Astrocyte (in vitro differentiated cells and primary cell): ENCODE results near the gene FOXL1.

ENCODE experiments used
- CTCF ChIP-seq: IDR thresholded peaks from 2 replicates; pipeline ENCODE4 v1.5.1; 2011; ENCODE audit warnings: low read depth, mild to moderate bottlenecking, inconsistent platforms, low read length, moderate library complexity; ENCODE audit not compliant: insufficient read depth
- EZH2 ChIP-seq: IDR thresholded peaks from 2 replicates; pipeline ENCODE4 v1.6.1; 2012; ENCODE audit warnings: mild to moderate bottlenecking, low read length, inconsistent platforms; ENCODE audit not compliant: insufficient read depth

GRCh38 chr16:86590501-86591144 is 12.3 kb downstream of the FOXL1 start:
- TF ChIP-seq CTCF (no peak), EZH2 (no peak)
